ENCODE measurements around the gene RXFP1. TPM values are rescaled to one million over a fixed set of nuclear protein-coding genes. Genes with fewer than 3 reads are reported as not detected.

Gene RXFP1
- total and polyA plus RNA-seq, 2 experiments from 2014 or later: not detected

GRCh38 chr4:158581161-158581560, 59.5 kb downstream of the RXFP1 start:
- Histone ChIP-seq H3K4me1 (ENCODE audit: low read depth) (no peaks in the 10 kb centered on the region), H3K27me3 (no peaks in the 10 kb centered on the region), H3K36me3 (no peaks in the 10 kb centered on the region), H3K27ac (no peak overlapping the region), H3K9me3 (ENCODE audit: low read depth) (no peaks in the 10 kb centered on the region), H3K4me3 (no peak overlapping the region)
- TF ChIP-seq CTCF (IDR thresholded peaks at IDR 0.05; ENCODE audit: low read depth, low read length): no peak
- peak in 1 of 2 donors; percentile 19 for DNase-seq (ENCODE audit: low read depth in 1 of 2, low spot score in 1 of 2)

GRCh38 chr4:158586881-158587280, 65.2 kb downstream of the RXFP1 start:
- no peak overlapping the region for H3K27ac ChIP-seq
- H3K9me3 ChIP-seq (ENCODE audit: low read depth): no peaks in the 10 kb centered on the region
- H3K4me3 ChIP-seq: no peak overlapping the region
- no peaks in the 10 kb centered on the region for H3K4me1 ChIP-seq (ENCODE audit: low read depth)
- H3K36me3 ChIP-seq: no peaks in the 10 kb centered on the region
- H3K27me3 ChIP-seq: no peaks in the 10 kb centered on the region
- no peak for TF ChIP-seq CTCF (IDR thresholded peaks at IDR 0.05; ENCODE audit: low read depth, low read length)
- no peak for DNase-seq (ENCODE audit: low read depth in 1 of 2, low spot score in 1 of 2)

GRCh38 chr4:158588285-158588684, 66.6 kb downstream of the RXFP1 start:
- no peaks in the 10 kb centered on the region for H3K36me3 ChIP-seq
- no peak overlapping the region for H3K4me3 ChIP-seq
- H3K4me1 ChIP-seq (ENCODE audit: low read depth): no peaks in the 10 kb centered on the region
- DNase-seq (ENCODE audit: low read depth in 1 of 2, low spot score in 1 of 2): no peak
- no peak overlapping the region for H3K27ac ChIP-seq
- TF ChIP-seq CTCF (IDR thresholded peaks at IDR 0.05; ENCODE audit: low read depth, low read length): no peak
- H3K9me3 ChIP-seq (ENCODE audit: low read depth): no peaks in the 10 kb centered on the region
- H3K27me3 ChIP-seq: no peaks in the 10 kb centered on the region

- TF ChIP-seq CTCF (IDR thresholded peaks at IDR 0.05; ENCODE audit: low read depth, low read length): no peak
- no peak overlapping the region for H3K27ac ChIP-seq
- H3K4me1 ChIP-seq (ENCODE audit: low read depth): no peaks in the 10 kb centered on the region
- no peak overlapping the region for H3K4me3 ChIP-seq
- H3K27me3 ChIP-seq: no peaks in the 10 kb centered on the region
- no peaks in the 10 kb centered on the region for H3K36me3 ChIP-seq
- DNase-seq (ENCODE audit: low read depth in 1 of 2, low spot score in 1 of 2): no peak
- no peaks in the 10 kb centered on the region for H3K9me3 ChIP-seq (ENCODE audit: low read depth)
Observed at GRCh38 chr4:158588777-158589176, 67.1 kb downstream of the RXFP1 start.

GRCh38 chr4:158590306-158590705, 68.6 kb downstream of the RXFP1 start:
- no peak for TF ChIP-seq CTCF (IDR thresholded peaks at IDR 0.05; ENCODE audit: low read depth, low read length)
- Histone ChIP-seq H3K27me3 (no peaks in the 10 kb centered on the region), H3K36me3 (no peaks in the 10 kb centered on the region), H3K4me3 (no peak overlapping the region), H3K4me1 (ENCODE audit: low read depth) (no peaks in the 10 kb centered on the region), H3K9me3 (ENCODE audit: low read depth) (no peaks in the 10 kb centered on the region), H3K27ac (no peak overlapping the region)
- DNase-seq (ENCODE audit: low read depth in 1 of 2, low spot score in 1 of 2): no peak

GRCh38 chr4:158590824-158591223, 69.1 kb downstream of the RXFP1 start:
- Histone ChIP-seq H3K4me3 (no peak overlapping the region), H3K4me1 (ENCODE audit: low read depth) (no peaks in the 10 kb centered on the region), H3K36me3 (no peaks in the 10 kb centered on the region), H3K27me3 (no peaks in the 10 kb centered on the region), H3K9me3 (ENCODE audit: low read depth) (no peaks in the 10 kb centered on the region), H3K27ac (no peak overlapping the region)
- no peak for TF ChIP-seq CTCF (IDR thresholded peaks at IDR 0.05; ENCODE audit: low read depth, low read length)
- DNase-seq (ENCODE audit: low read depth in 1 of 2, low spot score in 1 of 2): no peak

All from cardiac muscle cell (in vitro differentiated cells and primary cell).